PFSK-1 (cell line): ENCODE results near the gene BCORL1.

Experiments
- REST ChIP-seq, 2 experiments: IDR thresholded peaks; 2 replicates each; pipeline versions ENCODE4 v1.6.1 to v1.8.0; 2011 to 2012; ENCODE audit warnings: low read depth in 2 of 2, low read length in 2 of 2, control low read depth in 1 of 2, inconsistent platforms in 1 of 2, mild to moderate bottlenecking in 1 of 2, moderate library complexity in 1 of 2; ENCODE audit not compliant: insufficient read depth in 1 of 2
- TAF1 ChIP-seq: IDR thresholded peaks from 2 replicates; pipeline ENCODE4 v1.6.1; 2012; ENCODE audit warnings: low read length, control low read depth, borderline replicate concordance; ENCODE audit not compliant: insufficient read depth

GRCh38 chrX:129981752-129982299 lies 609 bp upstream of the BCORL1 start:
- TF ChIP-seq REST (IDR thresholded peaks at IDR 0.05; ENCODE audit: insufficient read depth in 1 of 2, low read depth in 2 of 2, low read length in 2 of 2) (no peak), TAF1 (no peak)
